ENCODE data around the gene ZFR. TPM values are rescaled to one million over a fixed set of nuclear protein-coding genes. Genes with fewer than 3 reads are reported as not detected.

The ZFR gene
- total and polyA plus RNA-seq, 9 of the 15 experiments (the other 6 are each of a cell fraction or from before 2014, with no cell fraction given), result 35.5 to 108 (median 71.1) TPM

DNA sequence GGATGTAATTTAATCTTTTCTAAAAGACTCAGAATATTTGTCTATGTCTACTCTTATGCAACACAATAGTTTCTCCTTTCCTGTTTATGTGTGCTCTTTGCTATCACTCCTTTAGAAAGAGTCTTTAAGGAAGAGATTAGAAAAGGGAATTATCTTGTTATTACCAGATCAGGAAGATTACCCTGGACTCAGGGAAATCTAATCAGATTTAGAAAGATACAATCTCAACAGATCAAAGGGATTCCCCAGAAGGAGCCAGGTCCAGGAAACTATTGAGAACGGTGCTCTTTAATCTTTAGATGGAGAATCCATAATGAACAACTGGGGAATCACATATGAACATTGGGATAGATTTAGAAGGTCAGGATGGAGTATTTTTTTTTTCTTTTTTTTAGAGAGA lies 32.4 kb upstream of the ZFR start:
- BruUV-seq (replicated peaks), result no TSS peak
- FAIRE-seq, result no peak
- CTCF ChIA-PET (ENCODE audit: low intra/inter-chr PET ratio), result no interaction called here
- no peak for TF ChIP-seq ZNF436 (CRISPR knock-in tag; IDR thresholded peaks at IDR 0.05)
- no peak for TF ChIP-seq FOXA3 (CRISPR knock-in tag; conservative IDR thresholded peaks at IDR 0.05 in 1 of 2, IDR thresholded peaks at IDR 0.05 in 1 of 2)
- no peak for TF ChIP-seq CHAMP1 (IDR thresholded peaks at IDR 0.05)
- TF ChIP-seq AFF1 (IDR thresholded peaks at IDR 0.05; ENCODE audit: low read depth in 1 of 2, partially characterized antibody in 2 of 2), result no peak
- no peak for TF ChIP-seq ZNF609 (CRISPR knock-in tag; IDR thresholded peaks at IDR 0.05; ENCODE audit: borderline replicate concordance)
- no peak for TF ChIP-seq LARP7 (IDR thresholded peaks at IDR 0.05)
- TF ChIP-seq, protein P1, sequence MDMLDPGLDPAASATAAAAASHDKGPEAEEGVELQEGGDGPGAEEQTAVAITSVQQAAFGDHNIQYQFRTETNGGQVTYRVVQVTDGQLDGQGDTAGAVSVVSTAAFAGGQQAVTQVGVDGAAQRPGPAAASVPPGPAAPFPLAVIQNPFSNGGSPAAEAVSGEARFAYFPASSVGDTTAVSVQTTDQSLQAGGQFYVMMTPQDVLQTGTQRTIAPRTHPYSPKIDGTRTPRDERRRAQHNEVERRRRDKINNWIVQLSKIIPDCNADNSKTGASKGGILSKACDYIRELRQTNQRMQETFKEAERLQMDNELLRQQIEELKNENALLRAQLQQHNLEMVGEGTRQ (CRISPR knock-in tag; IDR thresholded peaks at IDR 0.05), result no peak
- TF ChIP-seq NBN (IDR thresholded peaks at IDR 0.05; ENCODE audit: low read depth), result no peak
- no peak for TF ChIP-seq SNAPC5 (CRISPR knock-in tag; IDR thresholded peaks at IDR 0.05)

More for the DNA sequence above, 32.4 kb upstream of the ZFR start:
- Histone ChIP-seq H3K79me2 (ENCODE audit: control insufficient read depth, insufficient read depth, low read length) (no peaks in the 10 kb centered on the region), H3K4me1 (replicated peaks in 1 of 2; ENCODE audit: control insufficient read depth in 2 of 2, insufficient read depth in 2 of 2, low read length in 2 of 2) (no peaks in the 10 kb centered on the region), H3K27me3 (ENCODE audit: control insufficient read depth in 2 of 2, insufficient read depth in 2 of 2, low read length in 2 of 2) (peaks cover 11 to 18% of the 10 kb centered on the region in 2 experiments; a peak in 3 of 5 replicates), H3K9ac (ENCODE audit: insufficient read depth in 1 of 2, low read depth in 2 of 2, low read length in 2 of 2) (no peak overlapping the region), H2AFZ (ENCODE audit: low read depth, low read length) (no peak overlapping the region), H3K9me3 (replicated peaks; ENCODE audit: control insufficient read depth, insufficient read depth, low read depth, low read length) (no peaks in the 10 kb centered on the region), H3K9me1 (ENCODE audit: control insufficient read depth, insufficient read depth, low read length) (no peaks in the 10 kb centered on the region), H3K4me2 (ENCODE audit: insufficient read depth, low read length) (no peak overlapping the region), H4K20me1 (replicated peaks; ENCODE audit: control insufficient read depth, insufficient read depth, low read length) (no peaks in the 10 kb centered on the region), H3K36me3 (ENCODE audit: control insufficient read depth, insufficient read depth, low read length) (no peaks in the 10 kb centered on the region), H3K4me3 (no peak overlapping the region), H3K27ac (ENCODE audit: extremely low read depth, low read depth, low read length) (no peak overlapping the region)
- intact Hi-C loops (cut with micrococcal nuclease), result no loop called here
- POLR2A ChIA-PET, result interaction anchor here (1.1 kb wide), 1 partner anchor 14 kb away, joined by 3 read pairs; no protein-coding TSS in a partner anchor
- 14% methylated on average over 1 of the region's 1 CpG for WGBS (ENCODE audit: insufficient coverage, low coverage, missing lambda C conversion rate)
- no peak for DNase-seq (ENCODE audit: extremely low read depth in 1 of 4, low spot score in 3 of 4)
- ATAC-seq, result no peak
- in situ Hi-C loops (cut with MboI), result no loop called here
